NCI-H460 (cell line): ENCODE data around the gene FGF8. TPM values are rescaled to one million over a fixed set of nuclear protein-coding genes. Genes with fewer than 3 reads are reported as not detected.

Experiments used
- DNase-seq: peaks from one replicate; pipeline ENCODE4 v3.0.0-alpha.2; 2016; ENCODE audit warnings: low read depth; ENCODE audit errors: extremely low read depth
- total RNA-seq: library from RNA; depleted of rRNA; stranded (reverse); fragments of >200 nt; shearing (Covaris generic); gene quantifications from 2 replicates; pipeline ENCODE4 v1.2.3, GENCODE V29; 2014

FGF8 gene
- total RNA-seq, 1 experiment from 2014 or later = 0.37 TPM

DNA sequence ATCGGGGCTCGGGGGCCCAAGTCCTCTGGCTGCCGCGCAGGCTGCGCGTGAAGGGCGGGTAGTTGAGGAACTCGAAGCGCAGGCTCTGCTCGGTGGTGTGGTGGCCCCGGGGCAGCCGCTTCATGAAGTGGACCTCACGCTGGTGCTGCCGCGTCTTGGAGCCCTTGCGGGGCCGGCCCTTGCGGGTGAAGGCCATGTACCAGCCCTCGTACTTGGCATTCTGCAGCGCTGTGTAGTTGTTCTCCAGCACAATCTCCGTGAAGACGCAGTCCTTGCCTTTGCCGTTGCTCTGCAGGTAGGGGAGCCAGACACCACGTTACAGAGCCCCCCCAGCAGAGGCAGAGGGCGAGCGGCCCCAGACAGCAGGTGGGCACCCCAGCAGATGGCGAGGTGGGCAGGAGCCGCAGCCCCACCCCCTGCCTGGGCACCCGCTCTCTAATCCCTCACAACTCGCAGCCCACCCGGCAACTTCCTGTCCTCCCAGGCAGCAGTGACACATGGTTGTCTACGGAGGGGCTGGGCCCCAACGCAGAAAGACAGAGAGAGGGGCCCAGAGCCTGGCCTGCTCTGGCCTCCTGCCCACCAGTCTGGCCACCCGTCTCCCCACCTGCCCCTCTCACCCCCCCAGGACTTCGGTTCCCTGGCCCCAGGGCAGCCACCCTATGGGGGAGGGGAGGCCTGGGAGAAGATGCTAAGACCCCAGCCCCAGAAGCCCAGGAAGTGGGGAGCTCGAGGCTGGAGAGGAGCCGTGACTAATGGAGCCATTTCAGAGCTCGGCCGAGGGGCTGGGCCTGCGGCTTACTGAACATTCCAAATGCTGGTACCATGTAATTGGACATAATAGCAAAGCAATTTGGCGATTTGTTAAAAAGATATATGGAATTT is 5.3 kb downstream of the FGF8 start:
- no peak for DNase-seq

DNA sequence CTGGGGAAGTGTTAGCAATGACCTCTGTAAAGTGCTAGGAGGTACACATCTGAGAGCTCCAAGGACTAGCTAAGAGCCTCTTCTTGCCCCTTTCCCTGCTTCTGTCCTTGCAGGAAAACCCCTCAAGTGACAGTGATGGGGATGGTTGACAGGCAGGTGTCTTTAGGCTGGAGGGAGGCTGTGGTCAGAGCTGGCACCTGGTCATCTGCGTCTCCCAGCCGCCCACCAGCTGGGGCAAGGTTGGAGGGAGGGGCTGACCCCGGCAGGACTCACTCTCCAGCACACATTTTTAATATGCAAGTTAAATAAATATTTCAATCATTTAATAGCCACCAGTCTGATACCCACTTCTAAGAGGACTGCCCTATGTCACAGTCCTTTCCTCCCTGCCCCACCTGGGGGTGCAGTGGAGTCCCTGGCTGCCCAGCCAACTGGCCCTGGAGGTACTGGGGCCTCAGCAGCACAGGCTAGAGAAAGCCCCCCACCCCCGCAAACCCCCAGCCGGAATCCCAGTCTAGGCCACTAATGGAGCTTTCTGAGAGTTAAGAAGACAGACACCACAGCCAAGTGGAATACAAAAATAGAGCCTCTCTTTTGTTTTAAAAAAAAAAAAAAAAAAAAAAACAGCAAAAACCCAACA is 6.3 kb downstream of the FGF8 start:
- DNase-seq = no peak

- DNase-seq = no peak
Observed at GRCh38 chr10:101768791-101769170, 7.1 kb downstream of the FGF8 start.

DNA sequence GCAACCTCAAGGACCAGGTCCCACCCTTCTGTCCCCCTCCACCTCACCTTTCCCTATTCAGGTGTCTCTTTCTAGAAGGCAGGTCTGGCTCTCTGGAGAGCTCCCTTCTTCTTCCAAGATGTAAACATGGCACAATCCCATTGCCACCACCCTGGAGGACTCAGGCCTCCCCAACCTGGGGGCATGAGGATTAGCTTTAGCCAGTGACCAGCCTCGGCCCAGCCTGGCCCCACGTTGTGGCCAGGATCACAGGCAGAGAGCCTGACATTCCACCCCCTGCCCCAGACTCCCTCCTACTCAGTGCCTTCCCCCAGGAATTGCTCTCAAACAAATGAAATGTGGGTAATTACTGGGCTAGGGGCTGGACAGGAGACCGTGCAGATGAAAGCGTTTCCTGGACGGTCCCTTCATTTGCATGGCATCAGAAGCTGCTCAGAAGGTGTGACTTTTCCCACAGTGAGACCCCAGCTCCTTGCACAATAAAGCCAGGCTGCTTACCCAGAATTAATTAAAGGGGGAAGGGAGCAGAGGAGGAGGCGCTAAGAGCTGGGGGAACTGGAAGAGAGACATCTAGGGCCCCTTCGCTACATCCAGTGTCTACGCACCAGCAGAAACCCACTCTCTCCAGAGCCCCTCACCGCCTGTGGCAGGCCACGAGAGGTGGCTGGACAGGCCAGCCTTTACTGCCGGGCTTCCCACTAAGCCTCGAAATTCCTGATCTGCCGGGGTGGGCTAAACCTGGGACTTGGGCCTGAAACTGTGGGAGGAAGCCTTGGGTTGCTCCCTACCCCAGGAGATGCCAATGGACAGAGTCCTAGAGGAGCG is 7.7 kb downstream of the FGF8 start:
- no peak for DNase-seq

- no peak for DNase-seq
Observed at GRCh38 chr10:101767600-101767945, 8.3 kb downstream of the FGF8 start.

- DNase-seq = no peak
Observed at GRCh38 chr10:101766753-101767599, 8.9 kb downstream of the FGF8 start.

GRCh38 chr10:101766306-101766705 is 9.6 kb downstream of the FGF8 start:
- DNase-seq = no peak

GRCh38 chr10:101763141-101763846 is 12.6 kb downstream of the FGF8 start:
- DNase-seq = no peak

- no peak for DNase-seq
Observed at GRCh38 chr10:101762736-101763135, 13.2 kb downstream of the FGF8 start.

DNA sequence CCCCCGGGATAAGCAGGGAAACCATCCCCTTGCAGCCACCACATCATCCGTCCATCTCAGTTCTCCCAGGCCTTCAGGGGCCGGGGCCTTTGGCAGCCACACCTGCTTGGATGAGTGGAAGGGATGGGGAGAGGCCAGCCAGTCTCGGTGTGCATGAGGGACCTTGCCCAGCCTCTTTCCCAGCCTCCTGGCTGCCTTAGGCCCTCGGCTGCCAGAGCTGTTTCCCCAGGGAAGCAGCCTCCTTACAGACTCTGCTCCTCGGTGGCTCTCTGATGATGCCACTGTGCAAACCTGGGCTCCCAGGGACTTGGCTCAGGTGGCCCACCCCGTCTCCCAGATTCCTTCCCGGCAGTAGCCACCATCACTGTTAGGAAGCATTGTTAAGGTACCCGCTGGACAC is 14.7 kb downstream of the FGF8 start:
- DNase-seq = no peak

DNA sequence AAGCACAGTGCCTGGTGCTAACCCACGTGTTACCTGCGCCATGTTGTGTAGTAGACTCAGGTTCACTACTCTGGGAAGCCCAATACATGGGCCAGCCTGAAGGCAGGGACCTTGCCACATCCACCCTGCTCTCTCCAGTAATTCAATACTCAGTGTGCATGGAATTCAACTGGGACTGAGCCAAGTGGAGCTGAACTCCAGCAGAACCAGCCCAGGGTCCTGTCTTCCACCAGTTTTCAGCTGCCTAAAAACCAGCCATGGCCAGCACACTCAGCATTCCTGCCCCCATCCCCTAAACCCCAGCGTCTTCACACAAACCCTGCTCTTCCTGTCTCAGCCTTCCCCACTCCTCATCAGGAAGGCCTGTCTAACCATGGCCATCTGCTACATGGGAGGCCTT is 15.4 kb downstream of the FGF8 start:
- DNase-seq = no peak

DNA sequence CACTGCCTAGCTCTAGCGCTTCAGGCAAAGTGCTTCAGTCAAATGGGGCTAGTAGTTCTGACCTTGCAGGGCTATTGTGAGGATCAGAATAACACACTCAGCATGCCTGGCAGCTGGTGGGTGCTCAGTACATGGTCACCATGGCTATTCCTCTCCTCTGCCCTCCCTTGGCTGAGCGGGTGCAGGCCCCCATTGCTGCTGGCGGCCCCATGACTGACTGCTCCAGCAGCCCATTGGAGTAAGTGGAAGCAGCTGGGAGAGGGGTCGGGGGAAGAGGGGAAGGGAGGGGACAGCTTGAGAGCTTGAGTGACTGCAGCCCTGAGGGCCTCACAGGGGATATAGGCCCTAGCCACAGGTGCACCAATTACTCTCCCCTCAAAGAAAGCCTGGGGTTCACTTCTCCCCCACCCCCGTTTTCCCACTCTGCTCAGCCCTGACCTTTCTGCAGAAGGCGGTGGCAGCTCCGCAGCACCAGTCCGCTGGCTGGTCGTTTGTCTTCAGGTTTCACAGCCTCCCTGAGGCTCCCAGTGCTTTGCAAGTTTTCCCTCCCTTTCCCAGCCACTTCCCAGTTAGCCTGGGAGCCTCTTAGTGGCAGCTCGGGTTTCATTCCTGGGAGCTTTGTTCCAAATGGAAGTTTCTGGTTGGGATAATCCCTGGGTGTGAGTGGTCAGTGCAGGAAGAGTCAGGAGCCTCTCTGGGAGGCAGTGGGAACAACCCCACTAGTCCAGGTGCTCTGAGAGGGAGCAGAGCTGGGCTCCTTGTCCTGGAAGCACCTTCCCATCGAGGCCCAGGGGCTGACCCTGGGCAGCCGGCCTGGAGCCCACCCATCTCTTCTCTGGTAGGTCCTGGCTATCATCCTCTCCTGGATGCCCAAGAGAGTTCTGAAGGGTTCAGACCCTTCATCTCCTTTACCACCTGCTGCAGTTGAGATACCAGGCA is 16.3 kb downstream of the FGF8 start:
- no peak for DNase-seq

- no peak for DNase-seq
Observed at GRCh38 chr10:101758858-101759257, 17.1 kb downstream of the FGF8 start.

DNA sequence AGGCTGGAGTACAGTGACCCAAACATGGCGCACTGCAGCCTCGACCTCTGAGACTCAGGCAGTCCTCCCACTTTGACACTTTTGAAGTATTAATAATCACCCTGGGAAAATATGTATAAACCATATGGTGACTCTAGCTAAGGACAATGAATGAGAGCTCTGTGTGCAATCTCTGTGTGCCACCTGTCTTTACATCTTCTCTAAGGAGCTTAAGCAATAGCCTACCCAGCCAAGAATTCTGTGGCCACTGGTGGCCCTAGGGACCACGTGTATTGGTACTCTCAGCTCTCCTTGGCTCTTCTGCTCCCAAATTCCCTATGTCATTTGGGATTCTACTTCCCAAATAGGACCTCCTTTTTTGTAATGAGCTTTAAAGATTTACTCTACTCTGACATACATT is 23.7 kb downstream of the FGF8 start:
- DNase-seq = no peak

DNA sequence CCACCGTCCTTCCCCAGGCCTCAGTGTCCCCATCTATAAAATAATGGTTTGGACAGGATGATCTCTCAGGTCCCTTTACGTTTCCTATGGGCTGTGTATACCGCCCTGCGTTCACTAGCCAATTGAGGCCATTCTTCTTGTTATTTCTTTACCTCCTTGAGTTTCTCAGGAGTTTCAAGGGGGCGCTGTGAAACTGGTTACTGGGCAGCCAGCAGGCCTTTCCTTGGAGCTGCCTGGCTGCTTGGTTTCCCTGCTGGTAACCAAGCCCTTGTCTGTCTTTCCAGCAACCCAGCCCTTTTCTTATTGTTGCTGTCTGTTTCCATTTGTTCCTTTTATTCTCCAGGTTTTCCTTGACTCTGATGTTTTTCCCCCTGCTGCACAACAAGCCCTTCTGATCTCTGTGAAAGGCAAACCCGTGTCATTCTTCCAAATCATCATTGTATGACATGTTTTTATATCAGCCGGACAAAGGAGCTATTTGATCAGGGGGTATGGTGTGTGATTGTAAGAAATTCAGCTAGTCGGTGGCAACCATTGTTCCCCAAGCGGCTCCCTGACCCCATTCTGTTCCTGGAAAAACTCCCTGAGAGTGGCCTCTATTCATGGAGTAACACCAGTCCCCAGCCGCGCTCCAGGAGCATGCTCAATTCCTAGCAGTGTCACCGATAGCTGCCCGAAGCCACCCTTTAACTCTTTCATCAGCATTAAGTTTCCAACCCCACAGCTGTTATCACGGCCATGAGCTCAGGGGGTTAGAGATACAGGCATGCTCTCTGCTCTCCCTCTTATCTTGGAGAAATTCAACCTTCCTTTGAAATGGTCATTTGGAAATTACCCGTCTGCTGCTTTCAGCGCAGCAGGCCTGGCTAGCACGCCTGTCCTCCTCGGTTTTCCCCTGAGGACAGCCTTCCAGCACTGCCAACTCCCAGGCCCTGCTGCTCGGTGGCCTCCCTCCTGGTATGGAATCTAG is 26.6 kb downstream of the FGF8 start:
- DNase-seq = no peak

GRCh38 chr10:101748496-101748895 is 27.4 kb downstream of the FGF8 start:
- no peak for DNase-seq

- no peak for DNase-seq
Observed at GRCh38 chr10:101745074-101745696, 30.7 kb downstream of the FGF8 start.
